GM12891 (cell line): ENCODE measurements around the gene UFC1.

Experiments
- POLR2A ChIP-seq: IDR thresholded peaks from 2 replicates; pipeline ENCODE4 v1.6.1; 2011; ENCODE audit warnings: low read depth, low read length, control low read depth
- POLR2AphosphoS5 ChIP-seq: IDR thresholded peaks from 2 replicates; pipeline ENCODE4 v1.6.1; 2011; ENCODE audit warnings: low read depth, low read length, control low read depth

DNA sequence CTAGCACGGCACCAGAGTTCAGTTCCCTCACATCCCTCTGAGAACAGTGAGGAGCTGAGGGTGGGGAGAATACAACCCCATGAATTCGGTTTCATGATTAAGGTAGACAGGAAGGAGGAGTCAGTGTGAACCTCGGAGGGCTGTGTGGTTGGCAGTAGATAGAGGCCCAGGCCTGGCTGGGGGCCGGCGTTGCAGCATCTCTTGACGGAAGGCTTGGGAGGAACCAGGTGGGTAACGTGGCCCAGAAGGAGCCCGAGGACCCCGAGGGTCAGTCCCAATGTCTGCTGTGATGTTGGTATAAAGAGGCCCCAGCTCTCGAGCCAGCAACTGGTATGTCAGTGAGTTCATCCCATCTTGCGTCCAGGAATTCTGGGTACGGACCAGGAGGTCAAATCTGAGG, 17.9 kb downstream of the UFC1 start:
- no peak for TF ChIP-seq POLR2AphosphoS5
- no peak for TF ChIP-seq POLR2A
